Esophagus (tissue), 2 donors: ENCODE measurements around the gene RIMS1. TPM values are rescaled to one million over a fixed set of nuclear protein-coding genes. Genes with fewer than 3 reads are reported as not detected.
A peak's percentile ranks its signal among the peaks of the same experiment; 100 is the strongest.

Source experiments
- H3K27ac ChIP-seq, 2 donors: one replicate each; pipeline ENCODE4 v1.5.1; 2013; ENCODE audit warnings: low read depth in 2 of 2, mild to moderate bottlenecking in 2 of 2, inconsistent platforms in 1 of 2, low read length in 1 of 2, moderate library complexity in 1 of 2
- H3K27me3 ChIP-seq, 2 donors: one replicate each; pipeline ENCODE4 v1.6.1; 2013; ENCODE audit warnings: low read length in 2 of 2, control low read depth in 1 of 2, mild to moderate bottlenecking in 1 of 2; ENCODE audit not compliant: insufficient read depth in 2 of 2, control insufficient read depth in 1 of 2
- H3K36me3 ChIP-seq, 2 donors: one replicate each; pipeline ENCODE4 v1.6.1; 2013; ENCODE audit warnings: low read length in 1 of 2; ENCODE audit not compliant: control insufficient read depth in 2 of 2, insufficient read depth in 2 of 2
- H3K4me1 ChIP-seq, 2 donors: one replicate each; pipeline ENCODE4 v1.6.1; 2013; ENCODE audit warnings: low read length in 1 of 2; ENCODE audit not compliant: control insufficient read depth in 2 of 2, insufficient read depth in 2 of 2
- H3K4me3 ChIP-seq, 2 donors: one replicate each; pipeline ENCODE4 v1.5.1; 2013; ENCODE audit warnings: low read length in 2 of 2, mild to moderate bottlenecking in 2 of 2, low read depth in 1 of 2, moderate library complexity in 1 of 2
- H3K9me3 ChIP-seq, 2 donors: one replicate each; pipeline ENCODE4 v1.6.1; 2013; ENCODE audit warnings: mild to moderate bottlenecking in 2 of 2, low read depth in 1 of 2, low read length in 1 of 2, moderate library complexity in 1 of 2; ENCODE audit not compliant: control insufficient read depth in 2 of 2, insufficient read depth in 1 of 2
- WGBS, 2 donors: extraction: QIAGEN DNeasy Blood & Tissue Kit; methylation state at CpG; one replicate each; pipeline ENCODE4 v1.1.7; 2013; 5-methylcytosine and 5-hydroxymethylcytosine counted together
- polyA plus RNA-seq, 2 donors: library from polyadenylated mRNA; stranded (reverse); fragments of 200-250 nt; gene quantifications; one replicate each; pipeline ENCODE4 v1.2.3, GENCODE V29; 2013
- donor health status: healthy with polysubstance abuse.
- donor health status: Bipolar disorder and iron deficiency.

Gene RIMS1
- 1 to 10 TPM in 1 of 2 donors, under 1 TPM in 1; 0.45 to 1.0 TPM for polyA plus RNA-seq

DNA sequence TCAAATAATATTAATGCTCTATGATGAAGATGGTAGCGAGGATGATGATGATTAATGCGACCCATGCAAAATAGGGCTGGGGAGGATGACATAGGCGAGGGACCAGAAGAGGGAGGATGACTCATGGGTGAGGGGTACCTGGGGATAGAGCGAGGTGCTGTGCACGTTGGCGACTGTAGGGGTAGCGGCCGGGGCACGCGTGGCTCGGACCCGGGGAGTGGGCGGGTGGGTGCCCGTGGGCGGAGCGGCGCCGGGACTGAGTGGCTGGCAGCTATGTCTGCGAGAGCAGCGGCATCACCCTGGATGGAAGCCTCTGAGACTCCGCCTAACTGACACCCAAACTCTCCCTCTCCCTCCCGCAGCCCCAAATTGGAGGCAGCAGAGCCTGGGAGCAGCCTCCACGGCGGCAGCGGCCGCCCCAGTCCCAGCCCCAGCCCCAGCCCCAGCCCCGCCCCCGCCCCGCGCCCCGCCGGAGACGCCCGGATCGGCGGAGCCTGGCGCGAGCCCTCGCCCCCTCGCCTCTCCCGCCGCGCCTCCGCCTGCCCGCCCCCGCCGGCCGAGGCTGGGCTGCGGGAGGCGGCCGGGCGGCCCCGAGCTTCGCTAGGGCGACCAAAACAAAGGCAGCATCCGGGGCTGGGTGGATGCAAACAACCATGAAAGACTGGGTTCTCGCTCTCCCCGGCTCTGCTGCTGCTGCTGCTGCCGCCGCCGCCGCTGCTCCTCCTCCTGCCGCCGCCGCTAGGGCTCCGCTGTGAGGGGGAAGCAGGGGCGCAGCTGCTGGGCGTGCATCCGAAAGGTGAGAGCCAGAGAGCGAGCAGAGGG is at the start of gene RIMS1:
Gene RIMS1 (plus strand): TSS at position 367 of the 822 bp plus-strand sequence. CDS start 474 bp downstream, outside the sequence.
- H3K27me3 ChIP-seq, result peaks cover 0 to 6% of the 10 kb centered on the region in 2 donors
- H3K4me3 ChIP-seq, result peak within 1 kb of the TSS; percentile 10 to 42
- WGBS, 2 donors, result 3 to 4% methylated on average over 48 to 70 of the region's 70 CpGs

GRCh38 chr6:71851214-71851613 is 35.1 kb upstream of the RIMS1 start:
- H3K27ac ChIP-seq, result no peak overlapping the region
- H3K9me3 ChIP-seq, result peaks cover 0 to 4% of the 10 kb centered on the region in 2 donors
- H3K4me1 ChIP-seq, result no peaks in the 10 kb centered on the region
- H3K27me3 ChIP-seq, result no peaks in the 10 kb centered on the region
- H3K36me3 ChIP-seq, result no peaks in the 10 kb centered on the region
- WGBS, 2 donors, result 55 to 70% methylated on average over 1 of the region's 1 CpG
- H3K4me3 ChIP-seq, result no peak overlapping the region

More for the DNA sequence above, at the start of gene RIMS1:
- Histone ChIP-seq H3K9me3 (peaks cover 0 to 3% of the 10 kb centered on the region in 2 donors), H3K4me1 (peaks cover 0 to 6% of the 10 kb centered on the region in 2 donors), H3K36me3 (no peaks in the 10 kb centered on the region), H3K27ac (no peak within 1 kb of the TSS)

DNA sequence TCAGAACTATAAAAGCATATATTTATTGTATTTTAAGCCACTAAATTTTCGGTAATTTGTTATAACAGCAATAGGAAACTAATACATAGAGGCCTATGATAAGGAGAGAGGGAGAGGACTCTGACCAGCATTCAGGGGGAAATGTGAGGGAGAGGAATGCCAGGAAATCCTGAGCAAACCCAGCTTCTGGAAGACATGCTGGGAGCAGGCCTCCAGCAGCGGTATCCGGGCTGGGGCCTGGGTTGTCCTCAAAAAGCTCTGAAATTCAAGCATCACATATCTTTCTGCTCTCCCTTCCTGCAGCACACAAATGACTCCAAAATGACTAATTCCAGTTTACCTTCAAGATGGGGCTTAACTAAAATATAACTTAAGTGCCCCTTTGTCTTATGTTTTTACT is 33.4 kb upstream of the RIMS1 start:
- Histone ChIP-seq H3K27me3 (no peaks in the 10 kb centered on the region), H3K9me3 (peaks cover 0 to 4% of the 10 kb centered on the region in 2 donors), H3K4me1 (no peaks in the 10 kb centered on the region), H3K4me3 (no peak overlapping the region), H3K27ac (no peak overlapping the region), H3K36me3 (no peaks in the 10 kb centered on the region)
- 66 to 81% methylated on average over 3 of the region's 3 CpGs for WGBS, 2 donors

GRCh38 chr6:71855406-71855805 is 30.9 kb upstream of the RIMS1 start:
- 42 to 44% methylated on average over 3 of the region's 3 CpGs for WGBS, 2 donors
- Histone ChIP-seq H3K36me3 (no peaks in the 10 kb centered on the region), H3K4me3 (no peak overlapping the region), H3K27me3 (no peaks in the 10 kb centered on the region), H3K9me3 (peaks cover 0 to 4% of the 10 kb centered on the region in 2 donors), H3K27ac (no peak overlapping the region), H3K4me1 (no peaks in the 10 kb centered on the region)

GRCh38 chr6:71879016-71879415 is 7.3 kb upstream of the RIMS1 start:
- Histone ChIP-seq H3K4me1 (no peaks in the 10 kb centered on the region), H3K27ac (no peak overlapping the region), H3K27me3 (no peaks in the 10 kb centered on the region), H3K9me3 (no peaks in the 10 kb centered on the region), H3K36me3 (no peaks in the 10 kb centered on the region), H3K4me3 (no peak overlapping the region)

DNA sequence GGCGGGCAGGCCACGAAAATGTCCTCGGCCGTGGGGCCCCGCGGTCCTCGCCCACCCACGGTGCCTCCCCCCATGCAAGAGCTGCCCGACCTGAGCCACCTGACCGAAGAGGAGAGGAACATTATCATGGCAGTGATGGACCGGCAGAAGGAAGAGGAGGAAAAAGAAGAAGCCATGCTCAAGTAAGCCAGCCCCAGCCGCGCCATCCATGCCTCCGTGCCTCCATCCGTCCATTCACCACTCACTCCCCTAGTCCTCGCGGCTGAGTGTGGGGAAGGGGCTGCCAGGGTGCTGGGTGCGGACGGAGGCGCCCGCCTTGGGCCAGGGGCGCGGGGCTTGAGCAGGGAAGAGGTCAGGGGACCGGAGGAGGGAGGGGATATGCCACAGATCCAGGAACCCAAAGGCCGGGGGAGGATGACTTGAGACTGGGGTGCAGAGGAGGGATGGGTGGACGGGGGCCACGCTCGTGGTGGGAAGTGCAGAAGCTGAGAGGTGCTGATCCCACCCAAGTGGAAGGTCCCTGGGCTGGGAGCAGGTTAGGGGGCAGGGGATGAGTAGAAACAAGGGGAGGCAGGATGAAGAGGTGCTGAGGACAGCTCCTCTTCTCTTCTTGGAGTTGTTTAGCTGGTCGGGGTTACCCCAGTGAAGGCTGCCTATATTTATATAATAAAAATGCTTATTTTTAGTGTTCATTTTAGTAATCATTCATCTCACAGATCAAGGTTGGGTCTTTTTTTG is 825 bp downstream of the RIMS1 start:
- Histone ChIP-seq H3K36me3 (no peaks in the 10 kb centered on the region), H3K9me3 (peaks cover 0 to 3% of the 10 kb centered on the region in 2 donors), H3K27ac (no peak overlapping the region), H3K4me3 (peak overlapping the region; percentile 10 to 42), H3K4me1 (peaks cover 0 to 6% of the 10 kb centered on the region in 2 donors), H3K27me3 (peaks cover 0 to 6% of the 10 kb centered on the region in 2 donors)
- 4 to 8% methylated on average over 28 to 29 of the region's 29 CpGs for WGBS, 2 donors

- Histone ChIP-seq H3K27me3 (peaks cover 0 to 6% of the 10 kb centered on the region in 2 donors), H3K27ac (no peak overlapping the region), H3K36me3 (no peaks in the 10 kb centered on the region), H3K4me1 (peaks cover 0 to 6% of the 10 kb centered on the region in 2 donors), H3K9me3 (peaks cover 0 to 3% of the 10 kb centered on the region in 2 donors), H3K4me3 (no peak overlapping the region)
- 82 to 83% methylated on average over 2 of the region's 2 CpGs for WGBS, 2 donors
These were observed 1.4 kb downstream of the RIMS1 start for GRCh38 chr6:71887744-71888230.

GRCh38 chr6:71888756-71889340 is 2.5 kb downstream of the RIMS1 start:
- Histone ChIP-seq H3K27ac (no peak overlapping the region), H3K36me3 (no peaks in the 10 kb centered on the region), H3K9me3 (peaks cover 0 to 3% of the 10 kb centered on the region in 2 donors), H3K27me3 (peaks cover 0 to 6% of the 10 kb centered on the region in 2 donors), H3K4me1 (peaks cover 0 to 6% of the 10 kb centered on the region in 2 donors), H3K4me3 (no peak overlapping the region)
- 49 to 56% methylated on average over 7 of the region's 7 CpGs for WGBS, 2 donors

DNA sequence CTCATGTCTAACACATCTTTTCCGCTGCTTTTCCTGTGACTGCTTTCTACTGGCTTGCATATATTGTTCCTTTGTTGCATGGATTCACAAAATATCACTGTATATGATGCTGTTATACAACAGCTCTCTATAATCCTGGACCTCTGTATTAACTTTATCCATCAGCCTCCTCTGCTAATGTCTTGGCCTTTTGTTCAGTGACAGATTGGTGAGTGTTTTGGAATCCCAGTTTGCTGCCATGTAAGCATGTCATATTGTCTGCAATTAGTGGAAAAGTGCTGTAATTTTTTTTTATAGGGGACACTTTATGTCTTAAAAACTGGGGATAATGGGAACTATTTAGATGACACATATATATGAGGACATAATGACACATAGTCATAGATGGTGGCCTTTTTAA is 3.0 kb downstream of the RIMS1 start:
- WGBS, 2 donors, result 87 to 94% methylated on average over 1 of the region's 1 CpG
- Histone ChIP-seq H3K27me3 (peaks cover 0 to 6% of the 10 kb centered on the region in 2 donors), H3K4me3 (no peak overlapping the region), H3K27ac (no peak overlapping the region), H3K36me3 (no peaks in the 10 kb centered on the region), H3K4me1 (peaks cover 0 to 6% of the 10 kb centered on the region in 2 donors), H3K9me3 (peaks cover 0 to 3% of the 10 kb centered on the region in 2 donors)
